K562 (cell line): ENCODE data around the gene USHBP1. TPM values are rescaled to one million over a fixed set of nuclear protein-coding genes. Genes with fewer than 3 reads are reported as not detected.

Source experiments
- ATAC-seq: fragments of 200-7000 bp; cut with Tn5 transposase; 3 replicates; pipeline ENCODE4 v1.9.1; 2020; ENCODE audit warnings: moderate library complexity
- BruUV-seq: library from RNA; stranded (reverse); fragments of 400-500 nt; replicated peaks from 2 replicates; lab custom pipeline; 2021; lab: Mats Ljungman, UMichigan
- CTCF ChIA-PET: fragments of 300-600 bp; formaldehyde crosslinking; extraction: SDS; loops from one replicate; lab custom pipeline; 2021; ENCODE audit warnings: low intra/inter-chr PET ratio; lab: Yijun Ruan, JAX
- POLR2A ChIA-PET: fragments of 300-600, 350-650 bp; sonication (Branson Sonifier 250); formaldehyde crosslinking; extraction: SDS; loops from one replicate; lab custom pipeline; 2021; ENCODE audit warnings: antibody characterized with exemption, inconsistent platforms; lab: Yijun Ruan, JAX
- DNase-seq, 4 experiments: peaks; one replicate each; pipeline versions ENCODE4 v3.0.0 to v3.0.0-alpha.2; 2011 to 2018; ENCODE audit warnings: low spot score in 3 of 4, mixed read lengths in 3 of 4; ENCODE audit errors: extremely low read depth in 1 of 4
- FAIRE-seq: peaks from 2 replicates; lab custom pipeline; 2011; peaks lifted over from hg19 to GRCh38; lab: Jason Lieb, UNC
- H2AFZ ChIP-seq: 2 replicates; pipeline ENCODE4 v1.6.0; 2011; ENCODE audit warnings: low read depth, low read length, control low read depth, inconsistent platforms
- H3K27ac ChIP-seq: fragments of 200-600 bp; 3 replicates; pipeline ENCODE4 v1.8.0; 2011; ENCODE audit warnings: low read depth, mild to moderate bottlenecking, control low read depth, inconsistent platforms, low read length, moderate library complexity, mixed read lengths; ENCODE audit errors: extremely low read depth
- H3K27me3 ChIP-seq, 2 experiments: fragments of 300-600 bp in 1 of 2; 2 replicates in 1 of 2; 3 replicates in 1 of 2; pipeline versions ENCODE4 v1.6.0 to v1.8.0; 2011; ENCODE audit warnings: inconsistent platforms in 2 of 2, low read length in 2 of 2, mild to moderate bottlenecking in 1 of 2, mixed read lengths in 1 of 2, moderate library complexity in 1 of 2; ENCODE audit not compliant: control insufficient read depth in 2 of 2, insufficient read depth in 2 of 2
- H3K36me3 ChIP-seq: fragments of 300-600 bp; 3 replicates; pipeline ENCODE4 v1.8.0; 2011; ENCODE audit warnings: mild to moderate bottlenecking, low read length, inconsistent platforms; ENCODE audit not compliant: control insufficient read depth, insufficient read depth
- H3K4me1 ChIP-seq, 2 experiments: fragments of 200-600 bp in 1 of 2; replicated peaks in 1 of 2; 2 replicates in 1 of 2; 3 replicates in 1 of 2; pipeline versions ENCODE4 v1.5.1 to v1.8.0; 2011; ENCODE audit warnings: inconsistent platforms in 2 of 2, low read length in 2 of 2, mild to moderate bottlenecking in 1 of 2, mixed read lengths in 1 of 2, moderate library complexity in 1 of 2; ENCODE audit not compliant: control insufficient read depth in 2 of 2, insufficient read depth in 2 of 2
- H3K4me2 ChIP-seq: 2 replicates; pipeline ENCODE4 v1.6.1; 2011; ENCODE audit warnings: low read length, control low read depth, inconsistent platforms, mixed read lengths; ENCODE audit not compliant: insufficient read depth
- H3K4me3 ChIP-seq: fragments of 200-600 bp; sonication (generic), shearing (Covaris generic); 2 replicates; pipeline ENCODE4 v1.5.1; 2016; ENCODE audit warnings: control low read depth, inconsistent platforms
- H3K79me2 ChIP-seq: fragments of 200-600 bp; 3 replicates; pipeline ENCODE4 v1.8.0; 2011; ENCODE audit warnings: low read length, inconsistent platforms; ENCODE audit not compliant: control insufficient read depth, insufficient read depth
- H3K9ac ChIP-seq, 2 experiments: 2 replicates each; pipeline versions ENCODE4 v1.6.0 to v1.6.1; 2011; ENCODE audit warnings: low read depth in 2 of 2, low read length in 2 of 2, control low read depth in 1 of 2, inconsistent platforms in 1 of 2, mild to moderate bottlenecking in 1 of 2, mixed read lengths in 1 of 2; ENCODE audit not compliant: insufficient read depth in 1 of 2
- H3K9me1 ChIP-seq: one replicate; pipeline ENCODE4 v1.6.0; 2011; ENCODE audit warnings: inconsistent platforms, mild to moderate bottlenecking, low read length, moderate library complexity; ENCODE audit not compliant: control insufficient read depth, insufficient read depth
- H3K9me3 ChIP-seq: replicated peaks from 2 replicates; pipeline ENCODE4 v1.5.1; 2011; ENCODE audit warnings: low read depth, low read length, inconsistent platforms; ENCODE audit not compliant: control insufficient read depth, insufficient read depth
- H4K20me1 ChIP-seq: replicated peaks from 2 replicates; pipeline ENCODE4 v1.6.1; 2011; ENCODE audit warnings: low read length, inconsistent platforms, mixed read lengths; ENCODE audit not compliant: control insufficient read depth, insufficient read depth
- RREB1 ChIP-seq: fragments of 250-450 bp; sonication (Bioruptor Pico); IDR thresholded peaks from 2 replicates; pipeline ENCODE4 v1.4.0; 2020
- WGBS: fragments of 100-300 bp; shearing (Covaris generic); methylation state at CpG from one replicate; pipeline ENCODE4 v1.1.6; 2016; ENCODE audit warnings: low coverage, mixed read lengths; ENCODE audit not compliant: insufficient coverage; ENCODE audit errors: missing lambda C conversion rate; 5-methylcytosine and 5-hydroxymethylcytosine counted together
- in situ Hi-C: fragments of 300-500 bp; cut with MboI; formaldehyde crosslinking; loops from 4 replicates; pipeline ENCODE4 v1.15.0; 2018; ENCODE audit warnings: inconsistent platforms, mixed read lengths
- intact Hi-C: fragments of 100-400 bp; cut with micrococcal nuclease; formaldehyde crosslinking; loops from 2 replicates; pipeline ENCODE4 v1.14.2; 2022
- polyA plus RNA-seq, 8 experiments: library from polyadenylated mRNA; depleted of rRNA in 4 of 8; stranded (reverse) in 5 of 8; unstranded in 3 of 8; fragments of >200 nt; fragmentation: Nextera tagmentation in 2 of 8; fragmentation: Illumina TruSeq in 1 of 8; extraction: Ambion mirVana in 2 of 8; extraction: Trizol in 1 of 8; gene quantifications; 2 replicates each; pipeline versions ENCODE4 v1.2.1 to v1.2.3, GENCODE V29; 2011 to 2014; ENCODE audit warnings: inconsistent platforms in 1 of 8, missing spikeins in 1 of 8
- total RNA-seq, 7 experiments: library from RNA; depleted of rRNA in 6 of 7; stranded (reverse); fragments of >200 nt in 6 of 7; fragmentation: Illumina TruSeq in 2 of 7; extraction: Trizol in 2 of 7; gene quantifications; 2 replicates each; pipeline versions ENCODE4 v1.2.1 to v1.2.3, GENCODE V29; 2011 to 2021; ENCODE audit warnings: low replicate concordance in 1 of 7
- TF ChIP-seq, protein P1 (sequence below): sonication (generic); formaldehyde crosslinking; IDR thresholded peaks from 2 replicates; pipeline ENCODE4 v1.8.1; 2023; ENCODE audit warnings: mild to moderate bottlenecking, missing genetic modification reagents
- TF ChIP-seq, protein P2 (sequence below), 2 experiments: IDR thresholded peaks; 2 replicates each; pipeline ENCODE4 v1.6.1; 2011; ENCODE audit warnings: borderline replicate concordance in 1 of 2, control low read depth in 1 of 2, low read depth in 1 of 2, low read length in 1 of 2, mild to moderate bottlenecking in 1 of 2, mixed read lengths in 1 of 2, moderate library complexity in 1 of 2; ENCODE audit not compliant: insufficient read depth in 1 of 2, insufficient read length in 1 of 2, poor library complexity in 1 of 2, severe bottlenecking in 1 of 2; ENCODE audit errors: extremely low read depth in 1 of 2

USHBP1 gene
- total and polyA plus RNA-seq, 9 of the 15 experiments (the other 6 are each of a cell fraction or from before 2014, with no cell fraction given), result 0.03 to 0.10 (median 0.05) TPM; not detected in 5

GRCh38 chr19:17235300-17235970, 29.1 kb downstream of the USHBP1 start:
- peak overlapping the region; percentile 87 for H3K27ac ChIP-seq
- H3K4me2 ChIP-seq, result peak overlapping the region; percentile 98
- H3K79me2 ChIP-seq, result peaks cover 59% of the 10 kb centered on the region
- no peak for FAIRE-seq
- CTCF ChIA-PET, result interaction anchor here (1.1 kb wide), 1 partner anchor 32 kb away, joined by 3 read pairs; no protein-coding TSS in a partner anchor
- intact Hi-C loops (loop anchor here (1.0 kb wide), 1 partner anchor 8 kb away; no protein-coding TSS in a partner anchor), in situ Hi-C loops (no loop called here)
- ATAC-seq, result peak; percentile 88
- BruUV-seq, result no TSS peak
- H3K27me3 ChIP-seq, result no peaks in the 10 kb centered on the region
- under 1% methylated on average over 41 of the region's 80 CpGs for WGBS
- no peaks in the 10 kb centered on the region for H3K9me3 ChIP-seq
- peaks cover 18 to 43% of the 10 kb centered on the region in 2 experiments for H3K4me1 ChIP-seq
- peak; percentile 41 to 87 (median 48) for DNase-seq
- H3K9ac ChIP-seq, result peak overlapping the region; percentile 82 to 92
- POLR2A ChIA-PET, result interaction anchor here (0.6 to 11.3 kb wide), 14 partner anchors 10 to 179 kb away, joined by 3 to 129 read pairs (median 4); partner anchors contain the start of genes NR2F6, OCEL1 and USE1
- no peaks in the 10 kb centered on the region for H3K9me1 ChIP-seq
- peak overlapping the region; percentile 77 for H3K4me3 ChIP-seq
- peaks cover 10% of the 10 kb centered on the region; the same call in 1 of the 2 replicates for H4K20me1 ChIP-seq
- peaks cover 70% of the 10 kb centered on the region; the same call in 2 of the 3 replicates for H3K36me3 ChIP-seq
- peak overlapping the region; percentile 76 for H2AFZ ChIP-seq
- TF ChIP-seq, protein P1, sequence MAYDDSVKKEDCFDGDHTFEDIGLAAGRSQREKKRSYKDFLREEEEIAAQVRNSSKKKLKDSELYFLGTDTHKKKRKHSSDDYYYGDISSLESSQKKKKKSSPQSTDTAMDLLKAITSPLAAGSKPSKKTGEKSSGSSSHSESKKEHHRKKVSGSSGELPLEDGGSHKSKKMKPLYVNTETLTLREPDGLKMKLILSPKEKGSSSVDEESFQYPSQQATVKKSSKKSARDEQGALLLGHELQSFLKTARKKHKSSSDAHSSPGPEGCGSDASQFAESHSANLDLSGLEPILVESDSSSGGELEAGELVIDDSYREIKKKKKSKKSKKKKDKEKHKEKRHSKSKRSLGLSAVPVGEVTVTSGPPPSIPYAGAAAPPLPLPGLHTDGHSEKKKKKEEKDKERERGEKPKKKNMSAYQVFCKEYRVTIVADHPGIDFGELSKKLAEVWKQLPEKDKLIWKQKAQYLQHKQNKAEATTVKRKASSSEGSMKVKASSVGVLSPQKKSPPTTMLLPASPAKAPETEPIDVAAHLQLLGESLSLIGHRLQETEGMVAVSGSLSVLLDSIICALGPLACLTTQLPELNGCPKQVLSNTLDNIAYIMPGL (CRISPR knock-in tag), result peak; percentile 84; the same call in 1 of the 2 replicates
- TF ChIP-seq RREB1 (CRISPR knock-in tag), result peak; percentile 64
- TF ChIP-seq, protein P2, sequence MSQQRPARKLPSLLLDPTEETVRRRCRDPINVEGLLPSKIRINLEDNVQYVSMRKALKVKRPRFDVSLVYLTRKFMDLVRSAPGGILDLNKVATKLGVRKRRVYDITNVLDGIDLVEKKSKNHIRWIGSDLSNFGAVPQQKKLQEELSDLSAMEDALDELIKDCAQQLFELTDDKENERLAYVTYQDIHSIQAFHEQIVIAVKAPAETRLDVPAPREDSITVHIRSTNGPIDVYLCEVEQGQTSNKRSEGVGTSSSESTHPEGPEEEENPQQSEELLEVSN (IDR thresholded peaks at IDR 0.05; ENCODE audit: borderline replicate concordance in 1 of 2, extremely low read depth in 1 of 2, insufficient read depth in 1 of 2, insufficient read length in 1 of 2, low read depth in 1 of 2, low read length in 1 of 2, poor library complexity in 1 of 2, severe bottlenecking in 1 of 2), result peak; percentile 44 to 91
